ENCODE data around the gene C19orf85.

C19orf85 gene

DNA sequence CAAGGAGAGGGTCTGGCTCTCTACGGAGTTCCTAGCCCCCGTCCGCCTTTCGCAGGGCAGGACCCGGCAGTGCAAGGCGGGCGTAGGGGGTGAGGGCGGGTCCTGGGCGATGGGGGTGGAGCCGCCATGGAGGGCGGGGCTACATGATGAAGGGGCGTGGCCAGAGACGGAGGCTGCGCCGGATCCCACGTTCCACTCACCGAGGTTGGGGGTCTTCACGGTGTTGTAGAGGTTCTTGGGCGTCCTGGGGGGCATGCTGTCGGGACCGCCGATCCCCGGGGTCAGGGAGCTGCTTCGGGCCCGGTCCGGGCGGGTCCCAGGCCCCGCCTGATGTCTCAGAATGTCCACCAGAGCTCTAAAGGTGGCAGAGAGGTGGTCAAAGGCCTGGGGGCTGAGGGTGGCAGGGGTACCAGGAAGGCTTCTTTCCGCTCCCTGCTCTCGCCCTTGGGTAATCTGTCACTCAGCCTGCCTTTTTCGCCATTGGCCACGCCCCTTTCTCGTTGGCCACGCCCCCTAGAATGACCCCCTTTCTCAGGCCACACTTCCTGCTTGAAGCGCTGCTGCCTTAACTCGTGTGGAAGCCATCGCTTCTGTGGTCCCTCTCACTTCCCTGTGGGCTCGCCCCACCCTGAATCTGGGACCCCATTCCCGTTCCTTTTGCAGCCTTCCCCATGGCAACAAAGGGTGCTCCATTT, 24.0 kb downstream of the C19orf85 start:
- no peak for DNase-seq (ENCODE audit: low spot score)

DNA sequence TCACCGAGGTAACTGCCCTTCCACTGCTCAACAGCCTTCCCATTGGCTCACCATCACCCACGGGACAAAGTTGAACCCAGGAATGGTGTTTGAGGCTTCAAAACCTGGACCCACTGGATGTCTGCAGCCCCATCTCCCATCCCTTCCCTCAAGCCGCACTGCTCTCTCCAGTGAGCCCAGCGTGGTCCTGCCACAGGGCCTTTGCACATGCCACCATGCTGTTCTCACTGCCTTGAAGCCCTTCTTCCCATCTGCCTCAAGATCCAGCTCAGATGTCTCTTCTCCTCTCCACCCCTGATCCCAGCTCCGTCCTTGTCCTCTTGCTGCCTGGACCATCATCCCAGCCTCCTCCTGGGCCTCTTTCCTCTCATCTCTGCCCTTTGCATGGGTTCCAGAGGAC, 25.5 kb downstream of the C19orf85 start:
- no peak for DNase-seq (ENCODE audit: low spot score)

DNA sequence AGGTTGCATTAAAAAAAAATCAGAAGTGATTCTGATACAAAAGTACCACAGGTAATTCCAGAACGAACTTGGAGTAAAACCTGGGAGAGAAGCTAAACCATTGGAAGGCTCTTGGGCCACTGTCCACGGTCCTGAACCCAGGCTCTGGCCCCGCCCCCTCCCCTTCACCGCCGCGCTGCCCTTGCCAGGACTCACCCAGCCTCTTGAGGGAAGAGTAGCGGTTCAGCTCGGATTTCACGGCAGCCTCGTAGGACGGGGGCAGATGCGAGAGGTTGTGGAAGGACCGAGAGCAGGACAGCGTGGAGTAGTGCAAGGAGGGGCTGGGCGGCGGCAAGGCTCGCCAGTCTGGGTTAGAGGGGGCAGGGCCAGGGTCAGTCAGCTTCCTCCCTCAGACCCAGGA, 27.1 kb downstream of the C19orf85 start:
- DNase-seq (ENCODE audit: low spot score) = no peak

DNA sequence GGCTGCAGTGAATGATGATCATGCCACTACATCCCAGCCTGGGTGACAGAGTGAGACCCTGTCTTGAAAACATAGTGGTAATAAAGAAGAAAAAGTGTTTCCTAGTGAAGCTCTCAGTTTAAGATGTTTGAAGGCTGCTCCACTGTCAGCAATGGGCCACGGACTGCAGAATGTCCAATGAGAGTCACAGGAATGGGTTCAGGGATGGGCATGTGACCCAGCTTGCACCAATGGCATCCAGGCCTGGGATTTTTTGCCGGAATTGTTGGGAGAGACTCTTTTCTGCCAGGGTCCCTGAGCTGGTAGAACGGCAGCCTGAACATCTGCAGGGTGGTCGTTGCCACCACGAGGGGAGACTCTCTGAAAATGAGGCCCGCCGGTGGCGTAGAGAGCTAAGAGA, 27.7 kb downstream of the C19orf85 start:
- DNase-seq (ENCODE audit: low spot score) = no peak

DNA sequence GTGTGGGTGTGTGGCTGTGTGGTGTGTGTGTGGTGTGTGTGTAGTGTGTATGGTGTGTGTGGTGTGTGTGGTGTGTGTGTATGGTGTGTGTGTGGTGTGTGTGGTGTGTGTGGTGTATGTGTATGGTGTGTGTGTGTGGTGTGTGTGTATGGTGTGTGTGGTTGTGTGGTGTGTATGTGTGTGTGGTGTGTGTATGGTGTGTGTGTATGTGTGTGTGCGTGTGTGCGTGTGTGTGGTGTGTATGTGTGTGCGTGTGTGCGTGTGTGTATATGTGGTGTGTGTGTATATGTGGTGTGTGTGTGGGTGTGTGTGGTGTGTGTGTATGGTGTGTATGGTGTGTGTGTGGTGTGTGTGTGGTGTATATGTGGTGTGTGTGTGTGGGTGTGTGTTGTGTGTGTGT, 29.5 kb downstream of the C19orf85 start:
- no peak for DNase-seq (ENCODE audit: low spot score)

DNA sequence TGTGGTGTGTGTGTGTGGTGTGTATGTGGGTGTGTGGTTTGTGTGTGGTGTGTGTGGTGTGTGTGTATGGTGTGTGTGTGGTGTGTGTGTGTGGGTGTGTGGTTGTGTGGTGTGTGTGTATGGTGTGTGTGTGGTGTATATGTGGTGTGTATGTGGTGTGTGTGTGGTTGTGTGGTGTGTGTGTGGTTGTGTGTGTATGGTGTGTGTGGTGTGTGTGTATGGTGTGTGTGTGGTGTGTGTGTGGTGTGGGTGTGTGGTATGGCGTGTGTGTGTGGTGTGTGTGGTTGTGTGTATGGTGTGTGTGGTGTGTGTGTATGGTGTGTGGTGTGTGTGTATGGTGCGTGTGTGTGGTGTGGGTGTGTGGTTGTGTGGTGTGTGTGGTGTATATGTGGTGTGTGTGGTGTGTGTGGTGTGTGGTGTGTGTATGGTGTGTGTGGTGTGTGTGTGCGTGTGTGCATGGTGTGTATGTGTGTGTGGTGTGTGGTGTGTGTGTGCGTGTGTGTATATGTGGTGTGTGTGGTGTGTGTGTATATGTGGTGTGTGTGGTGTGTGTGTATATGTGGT, 30.1 kb downstream of the C19orf85 start:
- DNase-seq (ENCODE audit: low spot score) = no peak

DNA sequence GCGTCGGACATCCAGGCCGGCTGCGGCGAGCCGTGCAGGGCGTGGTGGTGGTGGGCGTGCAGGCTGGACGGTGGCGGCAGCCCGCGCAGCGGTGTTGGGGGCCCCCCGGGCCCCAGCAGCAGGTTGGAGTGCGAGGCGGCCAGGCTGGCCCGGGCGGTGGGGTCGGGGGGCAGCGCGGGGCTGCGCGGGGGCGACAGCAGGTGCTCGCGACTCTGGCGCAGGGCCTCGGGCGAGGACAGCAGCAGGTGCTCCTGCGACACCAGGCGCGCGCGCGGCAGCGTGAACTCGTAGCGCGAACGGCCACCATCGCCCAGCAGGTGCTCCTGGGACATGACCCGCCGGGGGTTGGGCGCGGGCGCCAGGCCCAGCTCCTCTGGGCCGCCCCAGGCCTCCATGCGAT, 31.3 kb downstream of the C19orf85 start:
- DNase-seq (ENCODE audit: low spot score) = no peak

DNA sequence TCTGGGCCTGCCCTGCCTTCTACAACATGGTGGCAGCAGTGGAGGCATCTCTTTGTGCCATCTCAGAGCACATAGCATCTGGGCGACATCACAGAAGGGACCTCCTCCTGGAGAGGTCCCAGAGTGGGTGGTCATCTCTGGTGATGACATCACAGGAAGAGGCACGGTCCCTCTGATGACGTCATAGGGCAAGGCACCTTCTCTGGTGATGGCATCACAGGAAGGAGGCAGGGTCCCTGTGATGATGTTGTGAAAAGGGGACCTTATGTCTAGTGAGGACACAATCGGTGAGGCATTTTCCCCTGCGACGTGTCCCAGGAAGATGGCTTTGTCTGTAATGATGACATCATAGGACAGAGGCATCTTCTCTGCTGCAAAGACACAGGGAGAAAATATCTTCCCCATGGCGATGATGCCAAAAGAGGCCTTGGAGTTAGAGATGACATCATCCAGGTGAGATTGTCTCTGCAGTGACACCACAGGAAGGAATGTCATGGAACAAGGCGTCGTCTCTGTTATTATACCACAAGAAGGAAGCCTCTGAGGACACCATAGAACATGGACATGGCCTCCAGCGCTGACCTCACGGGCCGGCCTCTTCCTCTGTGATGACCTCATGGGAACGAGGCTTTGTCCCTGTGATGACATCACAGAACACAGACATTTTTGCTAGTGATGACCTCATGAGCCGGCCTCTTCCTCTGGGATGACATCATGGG, 32.2 kb downstream of the C19orf85 start:
- no peak for DNase-seq (ENCODE audit: low spot score)

DNA sequence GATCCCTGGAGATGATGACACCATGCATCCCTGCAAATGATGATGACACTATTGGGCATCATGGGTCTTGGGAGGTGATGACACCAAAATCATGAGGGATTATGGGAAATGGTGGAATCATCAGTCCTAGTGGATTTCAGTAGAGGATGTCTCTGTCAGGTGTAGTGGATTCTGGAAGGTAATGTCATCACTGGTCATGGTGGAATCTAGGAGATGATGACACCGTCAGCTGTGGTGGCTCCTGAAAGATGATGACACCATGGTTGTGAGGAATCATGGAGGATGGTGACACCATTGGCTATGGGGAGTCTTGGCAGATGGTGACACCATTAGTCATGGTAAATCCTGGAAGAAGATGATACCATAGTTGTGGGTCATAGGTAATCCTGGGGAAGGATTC, 33.4 kb downstream of the C19orf85 start:
- no peak for DNase-seq (ENCODE audit: low spot score)

DNA sequence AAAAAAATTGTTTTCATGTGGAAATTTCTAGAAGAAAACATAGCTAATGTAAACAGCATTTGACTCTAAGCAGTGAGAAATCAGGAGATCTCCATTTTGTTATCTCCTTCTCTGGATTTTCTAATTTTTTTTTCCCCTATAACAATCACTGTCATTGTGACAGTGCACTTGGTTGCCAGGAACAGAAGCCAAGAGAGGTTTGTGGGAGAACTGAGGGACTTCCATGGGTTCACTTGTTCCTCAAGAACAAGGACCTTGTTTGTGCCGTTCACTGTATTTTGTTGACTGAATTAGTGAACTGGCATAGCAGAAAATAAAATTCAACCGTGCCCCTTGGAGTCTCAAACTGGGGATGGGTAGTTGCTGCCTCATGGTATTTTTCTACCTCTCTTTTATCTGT, 38.5 kb downstream of the C19orf85 start:
- no peak for DNase-seq (ENCODE audit: low spot score)

DNA sequence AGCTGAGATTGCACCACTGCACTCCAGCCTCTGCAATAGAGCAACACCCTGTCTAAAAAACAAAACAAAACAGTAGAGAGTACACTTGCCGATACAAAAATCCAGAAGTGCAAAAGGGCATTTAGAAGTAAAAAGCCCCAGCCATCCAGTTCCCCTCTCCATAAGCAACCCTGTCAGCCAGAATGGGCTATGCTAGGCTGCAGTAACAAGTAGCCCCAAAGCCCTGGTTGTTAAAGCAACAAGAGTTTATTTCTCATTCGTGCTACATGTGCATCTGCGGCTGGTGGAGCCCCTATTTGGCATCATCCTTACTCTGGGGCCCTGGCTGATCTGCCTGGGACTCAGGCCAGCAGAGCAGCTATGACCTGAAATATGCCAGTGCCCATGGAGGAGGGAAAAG, 40.0 kb downstream of the C19orf85 start:
- DNase-seq (ENCODE audit: low spot score) = no peak

DNA sequence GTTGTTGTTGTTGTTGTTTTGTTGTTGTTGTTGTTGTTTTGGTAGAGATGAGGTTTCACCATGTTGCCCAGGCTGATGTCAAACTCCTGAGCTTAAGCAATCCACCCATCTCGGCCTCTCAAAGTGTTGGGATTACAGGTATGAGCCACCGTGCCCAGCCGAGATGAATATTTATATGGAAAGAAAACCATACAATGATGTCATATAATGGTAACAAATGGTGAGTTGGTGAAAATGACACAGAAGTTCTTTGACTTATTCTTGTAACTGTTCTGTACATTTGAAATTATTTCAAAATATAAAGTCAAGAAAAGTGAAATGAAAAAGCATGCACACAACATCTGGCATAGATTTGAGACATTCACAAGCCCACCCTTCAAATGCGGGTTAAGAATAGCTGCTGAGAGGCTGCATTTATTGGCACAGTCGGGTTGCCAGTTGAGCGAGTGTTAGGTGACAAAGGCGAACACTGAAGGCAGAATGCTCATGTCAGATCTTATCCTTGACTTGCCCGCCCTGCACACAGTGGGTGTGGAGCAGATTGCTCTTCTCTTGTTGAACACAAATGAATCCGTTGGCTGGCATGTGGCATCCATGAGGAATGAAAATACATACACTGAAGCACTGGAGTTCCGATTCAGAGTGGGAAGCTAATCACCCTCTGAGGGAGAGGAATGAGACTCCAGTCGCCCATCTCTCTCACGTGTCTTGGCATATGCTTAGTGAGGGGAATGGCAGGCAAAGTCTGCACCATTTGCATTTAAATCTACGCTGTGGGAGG, 41.1 kb downstream of the C19orf85 start:
- DNase-seq (ENCODE audit: low spot score) = no peak

DNA sequence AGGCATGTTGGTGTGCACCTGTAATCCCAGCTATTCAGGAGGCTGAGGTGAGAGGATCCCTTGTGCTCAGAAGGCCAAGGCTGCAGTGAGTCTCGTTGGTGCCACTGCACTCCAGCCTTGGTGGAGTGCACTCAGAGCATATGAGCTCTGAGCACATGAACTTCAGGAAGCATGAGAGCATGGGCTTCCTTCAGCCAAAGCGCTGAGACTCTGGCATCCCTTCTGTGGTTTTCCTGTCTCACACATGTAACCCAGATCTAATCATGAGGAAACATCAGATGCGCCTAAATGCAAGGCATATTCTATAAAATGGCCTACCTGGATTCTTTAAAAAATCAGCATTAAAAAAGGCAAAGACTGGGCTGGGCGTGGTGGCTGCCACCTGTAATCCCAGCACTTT, 43.3 kb downstream of the C19orf85 start:
- peak; percentile 60 for DNase-seq (ENCODE audit: low spot score)

DNA sequence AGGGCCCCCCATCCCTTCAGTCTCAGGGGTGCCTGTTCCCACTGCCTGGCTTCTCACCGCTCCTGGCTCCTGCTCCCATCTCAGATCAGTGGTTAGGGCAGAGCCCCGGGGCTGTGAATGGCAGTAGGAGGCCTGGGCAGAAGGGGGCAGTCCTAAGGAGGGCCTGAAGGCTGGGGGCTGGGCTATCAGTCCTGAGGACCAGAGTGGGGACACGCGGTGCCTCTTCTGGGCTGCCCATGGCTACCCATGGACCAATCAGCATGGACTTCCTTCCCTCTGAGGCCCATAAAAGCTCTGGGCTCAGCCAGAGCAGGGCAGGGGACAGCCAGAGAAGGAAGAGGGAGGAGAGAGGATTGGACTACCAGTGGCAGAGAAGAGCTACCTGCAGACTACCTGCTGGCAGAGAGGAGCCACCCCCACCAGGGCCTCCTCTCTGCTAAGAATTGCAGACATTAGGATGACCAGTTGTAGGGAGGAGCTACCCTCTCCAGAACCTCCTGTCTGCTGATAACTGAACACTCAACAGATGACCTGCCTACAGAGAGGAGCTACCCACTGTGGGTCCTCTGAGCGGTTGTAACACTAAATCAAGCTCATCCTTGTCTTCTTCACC, 44.8 kb downstream of the C19orf85 start:
- DNase-seq (ENCODE audit: low spot score) = no peak

DNA sequence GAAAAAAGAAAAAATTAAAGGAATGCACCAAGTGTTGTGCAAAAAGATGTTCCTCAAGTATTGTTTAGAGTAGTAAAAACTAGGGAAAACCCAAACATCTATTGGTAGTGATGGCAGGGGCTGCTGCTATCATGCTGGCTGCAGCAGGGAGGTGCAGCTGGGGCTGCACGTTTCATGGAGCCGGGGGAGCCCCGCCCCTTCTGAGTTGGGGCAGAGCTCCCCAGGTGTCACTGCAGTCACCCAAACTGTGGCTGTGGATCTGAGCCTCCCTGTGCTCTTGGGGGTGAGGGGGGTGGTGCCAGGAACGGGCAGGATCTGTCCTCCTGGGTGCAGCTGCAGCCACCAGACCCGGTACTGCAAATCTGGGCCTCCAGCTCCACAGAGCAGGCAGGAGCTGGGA, 45.4 kb downstream of the C19orf85 start:
- no peak for DNase-seq (ENCODE audit: low spot score)

DNA sequence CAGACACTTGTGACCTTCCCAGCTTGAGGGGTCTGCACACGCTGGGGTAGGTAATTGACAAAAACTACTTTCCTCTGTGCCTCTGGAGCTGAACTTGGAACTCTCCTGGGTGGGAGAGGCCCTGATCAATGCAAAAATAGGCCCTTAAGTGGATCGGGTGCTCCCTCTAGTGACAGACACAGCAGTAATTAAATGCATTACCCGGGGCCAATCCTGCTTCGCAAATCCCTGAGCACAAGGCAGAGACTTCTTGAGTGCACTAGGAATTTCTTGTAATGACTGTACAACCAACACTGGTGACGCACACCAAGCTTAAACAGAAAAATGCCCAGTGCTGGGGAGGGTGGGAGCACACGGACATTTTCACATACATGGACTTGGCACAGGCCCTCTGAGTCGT, 46.4 kb downstream of the C19orf85 start:
- DNase-seq (ENCODE audit: low spot score) = peak; percentile 60
